ENCODE data around the gene LIPF. TPM values are rescaled to one million over a fixed set of nuclear protein-coding genes. Genes with fewer than 3 reads are reported as not detected.

LIPF gene
- total and polyA plus RNA-seq, 12 donors: 0.65 to 0.95 TPM; not detected in 10

- no peaks in the 10 kb centered on the region for H3K4me1 ChIP-seq
- 83 to 85% methylated on average over 2 of the region's 2 CpGs for WGBS, 2 donors
- ATAC-seq: no peak
- no peak overlapping the region for H3K4me3 ChIP-seq
- H3K9me3 ChIP-seq: no peaks in the 10 kb centered on the region
- intact Hi-C loops (cut with DNase I): no loop called here
- no peak for TF ChIP-seq CTCF (IDR thresholded peaks at IDR 0.05)
- H3K27me3 ChIP-seq: no peaks in the 10 kb centered on the region
- no peaks in the 10 kb centered on the region for H3K36me3 ChIP-seq
- H3K27ac ChIP-seq: no peak overlapping the region
- DNase-seq: no peak
These were observed 7.8 kb downstream of the LIPF start for GRCh38 chr10:88672041-88672440.

- DNase-seq (no peak), ATAC-seq (no peak)
- H3K9me3 ChIP-seq: no peaks in the 10 kb centered on the region
- H3K4me1 ChIP-seq: no peaks in the 10 kb centered on the region
- WGBS, 2 donors: 45 to 48% methylated on average over 4 of the region's 4 CpGs
- H3K27ac ChIP-seq: no peak overlapping the region
- no peak for TF ChIP-seq CTCF (IDR thresholded peaks at IDR 0.05)
- no peak overlapping the region for H3K4me3 ChIP-seq
- no peaks in the 10 kb centered on the region for H3K27me3 ChIP-seq
- intact Hi-C loops (cut with DNase I): no loop called here
- H3K36me3 ChIP-seq: no peaks in the 10 kb centered on the region
These were observed 12.2 kb downstream of the LIPF start for GRCh38 chr10:88676283-88677060.

- WGBS, 2 donors: 89 to 90% methylated on average over 4 of the region's 4 CpGs
- Histone ChIP-seq H3K4me3 (no peak overlapping the region), H3K9me3 (no peaks in the 10 kb centered on the region), H3K4me1 (no peaks in the 10 kb centered on the region), H3K36me3 (no peaks in the 10 kb centered on the region), H3K27ac (no peak overlapping the region), H3K27me3 (peaks cover 0 to 12% (median 4%) of the 10 kb centered on the region in 7 donors)
- intact Hi-C loops (cut with DNase I): loop anchor here in 3 of 10 donors (10.0 kb wide), 2 partner anchors 104 to 114 kb away; no protein-coding TSS in a partner anchor
- DNase-seq (no peak), ATAC-seq (no peak)
- TF ChIP-seq CTCF (IDR thresholded peaks at IDR 0.05): no peak
These were observed 16.7 kb downstream of the LIPF start for GRCh38 chr10:88680958-88681357.

- H3K36me3 ChIP-seq: no peaks in the 10 kb centered on the region
- intact Hi-C loops (cut with DNase I): loop anchor here in 3 of 10 donors (10.0 kb wide), 2 partner anchors 102 to 112 kb away; no protein-coding TSS in a partner anchor
- peaks cover 0 to 17% (median 4%) of the 10 kb centered on the region in 7 donors for H3K27me3 ChIP-seq
- no peaks in the 10 kb centered on the region for H3K4me1 ChIP-seq
- DNase-seq (no peak), ATAC-seq (no peak)
- H3K27ac ChIP-seq: no peak overlapping the region
- TF ChIP-seq CTCF (IDR thresholded peaks at IDR 0.05): no peak
- no peak overlapping the region for H3K4me3 ChIP-seq
- WGBS, 2 donors: 83 to 87% methylated on average over 4 of the region's 4 CpGs
- no peaks in the 10 kb centered on the region for H3K9me3 ChIP-seq
These were observed 18.2 kb downstream of the LIPF start for GRCh38 chr10:88682491-88682890.

Measured in heart right ventricle (tissue), 16 donors.